B cell (primary cell): ENCODE measurements around the gene GLB1L. TPM values are rescaled to one million over a fixed set of nuclear protein-coding genes. Genes with fewer than 3 reads are reported as not detected.

Experiments used
- ATAC-seq: fragments of 200-7000 bp; cut with Tn5 transposase; one replicate; pipeline ENCODE4 v1.10.0; 2021; ENCODE audit warnings: low read depth, mild to moderate bottlenecking, moderate number of reproducible peaks, moderate library complexity
- CTCF ChIA-PET: fragments of 350-600 bp; sonication (Branson Sonifier 250); formaldehyde crosslinking; loops from one replicate; lab custom pipeline; 2021; ENCODE audit warnings: antibody characterized with exemption, inconsistent platforms; lab: Charles Lee
- POLR2A ChIA-PET: fragments of 350-600 bp; sonication (Branson Sonifier 250); formaldehyde crosslinking; loops from one replicate; lab custom pipeline; 2021; ENCODE audit warnings: antibody characterized with exemption; lab: Charles Lee
- DNase-seq: peaks from one replicate; pipeline ENCODE4 v3.0.0; 2013
- H2AFZ ChIP-seq: 2 replicates; pipeline ENCODE4 v1.6.1; 2012; ENCODE audit warnings: mild to moderate bottlenecking, low read depth, low read length; ENCODE audit not compliant: insufficient read depth, poor library complexity, severe bottlenecking
- H3K27ac ChIP-seq, 2 donors: 1 replicate in 1 of 2; 2 replicates in 1 of 2; pipeline ENCODE4 v1.5.1; 2012 to 2013; ENCODE audit warnings: low read length in 2 of 2, mild to moderate bottlenecking in 2 of 2, moderate library complexity in 1 of 2
- H3K27me3 ChIP-seq, 4 experiments: fragments of 200-600 bp in 1 of 4; sonication (generic) in 1 of 4; replicated peaks in 1 of 4; 1 replicate in 2 of 4; 2 replicates in 2 of 4; pipeline versions ENCODE4 v1.6.1 to v1.7.0; 2013 to 2016; ENCODE audit warnings: low read length in 3 of 4, mild to moderate bottlenecking in 2 of 4, mixed read lengths in 1 of 4, moderate library complexity in 1 of 4; ENCODE audit not compliant: insufficient read depth in 4 of 4, control insufficient read depth in 3 of 4; ENCODE audit errors: control extremely low read depth in 1 of 4
- H3K36me3 ChIP-seq, 2 experiments: replicated peaks in 1 of 2; 1 replicate in 1 of 2; 2 replicates in 1 of 2; pipeline versions ENCODE4 v1.6.1 to v1.7.1; 2013; ENCODE audit warnings: low read length in 1 of 2; ENCODE audit not compliant: insufficient read depth in 2 of 2, control insufficient read depth in 1 of 2; ENCODE audit errors: control extremely low read depth in 1 of 2, extremely low read depth in 1 of 2
- H3K4me1 ChIP-seq, 2 donors: fragments of 200-600 bp in 1 of 2; sonication (generic) in 1 of 2; 1 replicate in 1 of 2; 2 replicates in 1 of 2; pipeline versions ENCODE4 v1.5.1 to v1.6.1; 2013 to 2017; ENCODE audit warnings: low read length in 2 of 2; ENCODE audit not compliant: control insufficient read depth in 2 of 2, insufficient read depth in 2 of 2
- H3K4me2 ChIP-seq: replicated peaks from 2 replicates; pipeline ENCODE3; 2012; ENCODE audit warnings: mild to moderate bottlenecking, low read depth, low read length; ENCODE audit not compliant: poor library complexity, severe bottlenecking
- H3K4me3 ChIP-seq, 5 experiments: fragments of 200-600 bp in 1 of 5; sonication (generic) in 1 of 5; 1 replicate in 3 of 5; 2 replicates in 2 of 5; pipeline versions ENCODE4 v1.5.1 to v1.7.0; 2011 to 2016; ENCODE audit warnings: low read length in 4 of 5, mild to moderate bottlenecking in 4 of 5, low read depth in 2 of 5, control low read depth in 1 of 5, moderate library complexity in 1 of 5; ENCODE audit not compliant: insufficient read depth in 1 of 5; ENCODE audit errors: control extremely low read depth in 1 of 5, extremely low read depth in 1 of 5
- H3K79me2 ChIP-seq: fragments of 200-600 bp; sonication (generic); one replicate; pipeline ENCODE4 v1.6.0; 2016; ENCODE audit warnings: low read length; ENCODE audit not compliant: control insufficient read depth, insufficient read depth
- H3K9ac ChIP-seq: fragments of 200-600 bp; sonication (generic); 2 replicates; pipeline ENCODE4 v1.6.1; 2017; ENCODE audit warnings: mild to moderate bottlenecking, low read length, moderate library complexity
- H3K9me3 ChIP-seq, 3 donors: one replicate each; pipeline versions ENCODE4 v1.6.1 to v1.7.1; 2013; ENCODE audit warnings: low read length in 2 of 3; ENCODE audit not compliant: control insufficient read depth in 2 of 3, insufficient read depth in 1 of 3; ENCODE audit errors: control extremely low read depth in 1 of 3
- H4K20me1 ChIP-seq: 2 replicates; pipeline ENCODE4 v1.6.0; 2012; ENCODE audit warnings: mild to moderate bottlenecking, low read length; ENCODE audit not compliant: insufficient read depth, control insufficient read depth, poor library complexity, severe bottlenecking
- H3K27ac Mint-ChIP-seq: one replicate; pipeline ENCODE4 v1.8.0; 2021; ENCODE audit warnings: mixed read lengths
- H3K27me3 Mint-ChIP-seq: one replicate; pipeline ENCODE4 v1.8.0; 2021; ENCODE audit warnings: mixed read lengths
- H3K4me1 Mint-ChIP-seq: one replicate; pipeline ENCODE4 v1.8.0; 2021; ENCODE audit warnings: mixed read lengths
- H3K4me3 Mint-ChIP-seq: one replicate; pipeline ENCODE4 v1.8.0; 2021; ENCODE audit warnings: mixed read lengths
- H3K9me3 Mint-ChIP-seq: one replicate; pipeline ENCODE4 v1.8.0; 2022; ENCODE audit warnings: mixed read lengths; ENCODE audit not compliant: insufficient read depth
- CTCF ChIP-seq: fragments of 200-600 bp; IDR thresholded peaks from one replicate; pipeline ENCODE4 v1.8.0; 2022; ENCODE audit warnings: antibody characterized with exemption, mild to moderate bottlenecking
- EZH2 ChIP-seq: IDR thresholded peaks from 2 replicates; pipeline ENCODE4 v1.6.1; 2012; ENCODE audit warnings: borderline replicate concordance, low read depth, mild to moderate bottlenecking, moderate library complexity, low read length; ENCODE audit not compliant: insufficient read depth, poor library complexity, severe bottlenecking
- WGBS: methylation state at CpG from one replicate; pipeline ENCODE4 v1.1.5; 2013; ENCODE audit warnings: missing lambda C conversion rate; ENCODE audit not compliant: insufficient coverage; 5-methylcytosine and 5-hydroxymethylcytosine counted together
- intact Hi-C: fragments of 100-400 bp; cut with micrococcal nuclease; formaldehyde crosslinking; loops from one replicate; pipeline ENCODE4 v1.10.0; 2022
- polyA plus RNA-seq: library from polyadenylated mRNA; depleted of rRNA; stranded (reverse); fragments of >200 nt; gene quantifications from 2 replicates; pipeline ENCODE4 v1.2.3, GENCODE V29; 2012
- total RNA-seq, 2 donors: library from RNA; stranded (reverse); fragments of 120-200 nt in 1 of 2; gene quantifications; 1 replicate in 1 of 2; 2 replicates in 1 of 2; pipeline versions ENCODE4 v1.2.3 to v1.2.4, GENCODE V29; 2013 to 2022

Gene GLB1L
- total and polyA plus RNA-seq, 2 donors (not counting 1 experiment from before 2014, with no cell fraction given) = 2.4 to 4.1 TPM

- Histone ChIP-seq H3K4me2 (no peak overlapping the region), H3K4me3 (no peak overlapping the region), H3K9ac (no peak overlapping the region), H3K9me3 (no peaks in the 10 kb centered on the region), H2AFZ (no peak overlapping the region), H3K36me3 (peaks cover 11 to 56% of the 10 kb centered on the region in 2 experiments), H3K4me1 (peaks cover 13 to 17% of the 10 kb centered on the region in 2 donors), H3K27me3 (no peaks in the 10 kb centered on the region), H3K79me2 (peaks cover 40% of the 10 kb centered on the region), H3K27ac (no peak overlapping the region), H4K20me1 (peaks cover 76% of the 10 kb centered on the region)
- ATAC-seq = no peak
- CTCF ChIA-PET = interaction anchor here (1.8 to 1.9 kb wide), 2 partner anchors 54 to 70 kb away, joined by 6 to 7 read pairs; no protein-coding TSS in a partner anchor
- TF ChIP-seq EZH2 = no peak
- no peak for TF ChIP-seq CTCF
- no peak overlapping the region for H3K27ac Mint-ChIP-seq
- intact Hi-C loops = loop anchor here (5.0 kb wide), 1 partner anchor 372 kb away; the partner anchor contains the start of gene STK11IP
- peaks cover 28% of the 10 kb centered on the region for H3K4me1 Mint-ChIP-seq
- DNase-seq = no peak
- 62% methylated on average over 3 of the region's 3 CpGs for WGBS
- no peaks in the 10 kb centered on the region for H3K9me3 Mint-ChIP-seq
- POLR2A ChIA-PET = no interaction called here
- no peaks in the 10 kb centered on the region for H3K27me3 Mint-ChIP-seq
- H3K4me3 Mint-ChIP-seq = no peak overlapping the region
Measured at GRCh38 chr2:219225350-219225749, 19.9 kb downstream of the GLB1L start.

- no peak for TF ChIP-seq CTCF
- TF ChIP-seq EZH2 = no peak
- 97% methylated on average over 27 of the region's 31 CpGs for WGBS
- Histone ChIP-seq H3K4me3 (no peak overlapping the region), H3K4me2 (no peak overlapping the region), H3K36me3 (peaks cover 11 to 63% of the 10 kb centered on the region in 2 experiments), H3K9ac (no peak overlapping the region), H3K4me1 (peaks cover 17 to 22% of the 10 kb centered on the region in 2 donors), H3K9me3 (no peaks in the 10 kb centered on the region), H3K27me3 (no peaks in the 10 kb centered on the region), H2AFZ (no peak overlapping the region), H3K27ac (no peak overlapping the region), H3K79me2 (peaks cover 32% of the 10 kb centered on the region), H4K20me1 (peaks cover 84% of the 10 kb centered on the region)
- ChIA-PET POLR2A (no interaction called here), CTCF (interaction anchor here (0.7 to 1.9 kb wide), 2 partner anchors 70 to 71 kb away, joined by 3 to 6 read pairs; no protein-coding TSS in a partner anchor)
- Mint-ChIP-seq H3K9me3 (no peaks in the 10 kb centered on the region), H3K27me3 (no peaks in the 10 kb centered on the region), H3K27ac (no peak overlapping the region), H3K4me3 (no peak overlapping the region), H3K4me1 (peaks cover 26% of the 10 kb centered on the region)
- intact Hi-C loops = no loop called here
- ATAC-seq = no peak
- no peak for DNase-seq
Measured at GRCh38 chr2:219223831-219224610, 21.2 kb downstream of the GLB1L start.
